ENCODE data around the gene TBC1D5. TPM values are rescaled to one million over a fixed set of nuclear protein-coding genes. Genes with fewer than 3 reads are reported as not detected.
A peak's percentile ranks its signal among the peaks of the same experiment; 100 is the strongest.

The TBC1D5 gene
- total RNA-seq, 2 experiments from 2014 or later: 46.3 to 47.8 TPM

DNA sequence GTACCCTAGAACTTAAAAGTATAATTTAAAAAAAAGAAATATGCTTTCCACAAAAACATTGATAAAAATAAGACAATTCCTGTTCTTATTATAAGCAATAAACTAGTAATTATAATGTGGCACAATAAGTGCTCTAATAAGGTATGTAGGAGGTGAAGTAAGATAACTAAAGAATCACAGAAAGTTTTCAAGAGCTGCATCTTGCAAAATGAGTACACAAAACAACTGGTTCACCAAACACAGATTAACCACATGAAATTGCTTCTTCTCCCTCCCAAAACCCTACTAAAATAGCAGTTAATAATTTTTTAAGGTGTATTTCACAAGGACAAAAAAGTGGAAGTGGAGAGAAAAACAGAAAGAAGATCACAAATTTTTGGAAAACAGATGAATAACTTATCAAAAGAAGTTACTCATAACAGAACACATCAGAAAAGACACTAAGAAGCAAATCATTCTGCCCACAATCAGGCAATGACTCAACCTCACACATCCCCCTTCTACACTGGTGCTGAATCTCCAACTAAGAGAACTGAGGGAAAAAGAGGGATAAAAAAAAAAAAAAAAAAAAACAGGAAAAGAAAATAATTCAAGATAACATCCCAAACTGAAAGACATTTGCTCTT is 64.2 kb downstream of the TBC1D5 start:
- no peak overlapping the region for H3K27ac Mint-ChIP-seq
- H3K36me3 Mint-ChIP-seq (ENCODE audit: low read depth): peaks cover 4% of the 10 kb centered on the region
- H3K4me1 Mint-ChIP-seq (ENCODE audit: low read depth): peaks cover 11% of the 10 kb centered on the region
- intact Hi-C loops (cut with micrococcal nuclease): no loop called here
- TF ChIP-seq, protein P1, sequence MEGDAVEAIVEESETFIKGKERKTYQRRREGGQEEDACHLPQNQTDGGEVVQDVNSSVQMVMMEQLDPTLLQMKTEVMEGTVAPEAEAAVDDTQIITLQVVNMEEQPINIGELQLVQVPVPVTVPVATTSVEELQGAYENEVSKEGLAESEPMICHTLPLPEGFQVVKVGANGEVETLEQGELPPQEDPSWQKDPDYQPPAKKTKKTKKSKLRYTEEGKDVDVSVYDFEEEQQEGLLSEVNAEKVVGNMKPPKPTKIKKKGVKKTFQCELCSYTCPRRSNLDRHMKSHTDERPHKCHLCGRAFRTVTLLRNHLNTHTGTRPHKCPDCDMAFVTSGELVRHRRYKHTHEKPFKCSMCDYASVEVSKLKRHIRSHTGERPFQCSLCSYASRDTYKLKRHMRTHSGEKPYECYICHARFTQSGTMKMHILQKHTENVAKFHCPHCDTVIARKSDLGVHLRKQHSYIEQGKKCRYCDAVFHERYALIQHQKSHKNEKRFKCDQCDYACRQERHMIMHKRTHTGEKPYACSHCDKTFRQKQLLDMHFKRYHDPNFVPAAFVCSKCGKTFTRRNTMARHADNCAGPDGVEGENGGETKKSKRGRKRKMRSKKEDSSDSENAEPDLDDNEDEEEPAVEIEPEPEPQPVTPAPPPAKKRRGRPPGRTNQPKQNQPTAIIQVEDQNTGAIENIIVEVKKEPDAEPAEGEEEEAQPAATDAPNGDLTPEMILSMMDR (IDR thresholded peaks at IDR 0.05): no peak
- ChIA-PET POLR2A (no interaction called here), CTCF (no interaction called here)
- no peaks in the 10 kb centered on the region for H3K27me3 Mint-ChIP-seq
- no peaks in the 10 kb centered on the region for H3K9me3 Mint-ChIP-seq
- peak; percentile 13 for DNase-seq
- ATAC-seq: peak; percentile 56
- no peak overlapping the region for H3K4me3 Mint-ChIP-seq

DNA sequence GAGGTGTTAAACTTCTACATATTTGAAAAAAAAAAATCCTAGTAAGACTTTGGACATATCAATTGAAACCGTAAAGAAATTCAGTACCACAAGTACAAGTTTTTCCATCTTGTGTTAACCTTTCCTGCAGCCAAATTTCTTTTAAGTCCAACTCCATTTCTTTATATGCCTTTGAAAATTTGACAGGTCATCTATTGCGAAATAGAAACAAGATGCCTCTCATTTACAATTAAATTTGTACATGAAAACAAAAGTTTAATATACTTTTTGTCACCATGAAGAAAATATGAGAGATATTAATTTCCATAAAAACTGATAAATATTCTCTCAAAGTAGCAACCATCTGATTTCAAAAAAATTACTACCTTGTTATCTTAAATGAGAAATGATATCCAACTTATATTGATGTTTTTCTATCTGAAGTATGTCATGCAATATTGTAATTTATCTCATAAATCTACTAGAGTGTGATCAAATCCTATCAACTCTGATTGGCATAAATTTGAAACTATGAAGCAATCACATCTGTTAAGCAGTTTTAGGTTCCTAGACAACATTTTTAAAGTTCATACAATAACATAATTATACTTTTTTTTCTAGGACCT is 68.2 kb downstream of the TBC1D5 start:
- Mint-ChIP-seq H3K27ac (no peak overlapping the region), H3K4me3 (no peak overlapping the region), H3K4me1 (ENCODE audit: low read depth) (peaks cover 11% of the 10 kb centered on the region), H3K27me3 (no peaks in the 10 kb centered on the region), H3K9me3 (no peaks in the 10 kb centered on the region), H3K36me3 (ENCODE audit: low read depth) (peaks cover 8% of the 10 kb centered on the region)
- POLR2A ChIA-PET: no interaction called here
- DNase-seq: no peak
- CTCF ChIA-PET: no interaction called here
- no peak for ATAC-seq
- intact Hi-C loops (cut with micrococcal nuclease): no loop called here
- TF ChIP-seq, protein P1 (IDR thresholded peaks at IDR 0.05): no peak

DNA sequence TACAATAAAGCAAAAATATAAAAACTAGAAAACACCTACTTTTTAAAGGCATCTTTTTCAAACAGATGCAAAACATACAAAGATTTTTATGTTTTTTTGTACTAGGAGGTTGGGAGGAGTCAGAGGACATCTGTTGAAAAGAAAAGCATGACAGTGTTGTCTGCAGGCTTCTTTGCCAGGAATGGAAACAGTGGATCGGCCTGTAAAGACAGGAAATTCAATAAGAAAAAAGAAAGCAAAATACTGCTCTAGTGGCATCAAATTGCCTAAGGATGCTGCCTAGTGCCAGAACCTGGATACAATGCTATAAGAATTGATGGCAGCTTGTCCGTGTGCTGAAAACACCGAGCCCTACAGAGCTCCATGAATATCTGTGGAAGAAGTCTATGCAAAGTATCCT is 69.9 kb downstream of the TBC1D5 start:
- ChIA-PET CTCF (interaction anchor here (2.1 kb wide), 1 partner anchor 169 kb away, joined by 9 read pairs; no protein-coding TSS in a partner anchor), POLR2A (no interaction called here)
- Mint-ChIP-seq H3K36me3 (ENCODE audit: low read depth) (peaks cover 13% of the 10 kb centered on the region), H3K27ac (no peak overlapping the region), H3K4me1 (ENCODE audit: low read depth) (no peaks in the 10 kb centered on the region), H3K9me3 (no peaks in the 10 kb centered on the region), H3K4me3 (no peak overlapping the region), H3K27me3 (no peaks in the 10 kb centered on the region)
- no peak for DNase-seq
- no peak for ATAC-seq
- TF ChIP-seq, protein P1 (IDR thresholded peaks at IDR 0.05): no peak
- intact Hi-C loops (cut with micrococcal nuclease): no loop called here

DNA sequence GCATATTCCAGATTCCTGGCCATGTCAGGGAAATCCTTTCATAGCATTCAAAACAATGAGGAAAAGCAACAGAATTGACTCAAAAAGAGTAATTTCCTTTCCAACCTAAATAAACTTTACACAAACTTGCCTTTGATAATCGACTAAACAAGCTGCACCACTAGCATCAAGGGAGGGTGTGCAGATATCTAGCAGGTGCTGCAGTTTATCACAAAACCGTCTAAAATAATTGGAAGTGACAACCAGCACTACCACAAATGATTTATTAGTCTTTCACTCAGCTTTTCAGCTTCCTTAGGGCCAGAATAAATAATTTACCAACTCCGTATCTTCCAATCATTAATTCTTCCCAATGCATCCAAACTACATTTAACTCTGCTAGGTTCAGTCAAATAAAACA is 71.7 kb downstream of the TBC1D5 start:
- Mint-ChIP-seq H3K4me3 (no peak overlapping the region), H3K27me3 (no peaks in the 10 kb centered on the region), H3K27ac (no peak overlapping the region), H3K4me1 (ENCODE audit: low read depth) (peaks cover under 1% of the 10 kb centered on the region), H3K9me3 (no peaks in the 10 kb centered on the region), H3K36me3 (ENCODE audit: low read depth) (peaks cover 13% of the 10 kb centered on the region)
- POLR2A ChIA-PET: no interaction called here
- intact Hi-C loops (cut with micrococcal nuclease): no loop called here
- CTCF ChIA-PET: interaction anchor here (1.0 to 2.1 kb wide), 3 partner anchors 10 to 170 kb away, joined by 3 to 9 read pairs (median 6); no protein-coding TSS in a partner anchor
- no peak for ATAC-seq
- DNase-seq: no peak
- TF ChIP-seq, protein P1 (IDR thresholded peaks at IDR 0.05): no peak

DNA sequence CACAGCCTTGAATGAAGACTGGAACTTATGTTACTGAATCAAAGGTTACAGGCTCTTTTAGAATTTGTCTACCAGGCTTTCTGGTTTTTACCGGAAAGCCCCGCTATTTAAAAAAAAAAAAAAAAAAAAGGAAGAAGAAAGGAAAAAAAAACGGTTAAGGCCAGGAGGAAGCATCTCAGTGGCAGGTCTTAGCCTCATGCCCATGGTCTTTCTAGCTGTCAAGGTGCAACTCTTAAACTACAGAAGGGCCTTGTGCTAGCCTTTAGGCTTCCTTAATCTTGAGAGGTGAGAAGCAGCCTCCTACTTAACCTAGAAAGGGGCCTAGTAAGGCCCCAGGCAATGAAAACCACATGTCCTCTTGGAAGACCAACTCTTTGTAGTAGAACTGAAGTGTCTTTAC is 77.5 kb downstream of the TBC1D5 start:
- no peaks in the 10 kb centered on the region for H3K27me3 Mint-ChIP-seq
- peaks cover 13% of the 10 kb centered on the region for H3K4me1 Mint-ChIP-seq (ENCODE audit: low read depth)
- H3K4me3 Mint-ChIP-seq: no peak overlapping the region
- ATAC-seq (no peak), DNase-seq (no peak)
- TF ChIP-seq, protein P1 (IDR thresholded peaks at IDR 0.05): no peak
- intact Hi-C loops (cut with micrococcal nuclease): no loop called here
- POLR2A ChIA-PET: no interaction called here
- H3K27ac Mint-ChIP-seq: no peak overlapping the region
- CTCF ChIA-PET: no interaction called here
- H3K36me3 Mint-ChIP-seq (ENCODE audit: low read depth): peaks cover 5% of the 10 kb centered on the region
- no peaks in the 10 kb centered on the region for H3K9me3 Mint-ChIP-seq
